ENCODE results near the gene KLHDC7B.

KLHDC7B gene

GRCh38 chr22:50574383-50574755 lies 28.7 kb downstream of the KLHDC7B start:
- no peak for DNase-seq

DNA sequence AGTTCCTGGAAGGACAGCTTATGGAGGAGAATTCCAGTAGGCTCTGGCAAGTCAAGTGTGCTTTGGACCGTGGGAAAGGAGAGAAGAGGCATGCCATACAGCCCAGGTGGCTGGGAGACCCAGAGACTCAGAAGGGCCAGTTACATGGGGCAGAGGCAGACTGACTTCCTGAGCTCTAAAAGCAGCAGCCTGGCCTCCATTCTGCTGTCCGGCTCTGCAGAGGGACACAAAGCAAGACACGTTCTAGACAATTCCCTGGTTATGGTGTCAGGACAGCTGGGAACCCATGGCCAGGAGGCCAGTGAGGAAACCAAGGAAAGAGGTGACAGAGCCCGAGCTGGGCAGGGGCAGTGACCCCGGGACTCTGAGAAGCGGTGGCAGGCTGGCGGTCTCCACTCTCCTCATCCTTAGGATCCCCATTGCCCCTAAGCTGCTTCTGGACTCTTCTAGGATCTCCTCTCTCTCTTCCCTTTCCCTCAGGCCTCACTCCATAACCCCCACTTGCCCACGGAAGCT lies 29.8 kb downstream of the KLHDC7B start:
- DNase-seq, result no peak

GRCh38 chr22:50576070-50576469 lies 30.4 kb downstream of the KLHDC7B start:
- DNase-seq, result no peak

- no peak for DNase-seq
Measured at GRCh38 chr22:50576806-50577696, 31.4 kb downstream of the KLHDC7B start.

- DNase-seq, result no peak
Measured at GRCh38 chr22:50577697-50577986, 31.9 kb downstream of the KLHDC7B start.

DNA sequence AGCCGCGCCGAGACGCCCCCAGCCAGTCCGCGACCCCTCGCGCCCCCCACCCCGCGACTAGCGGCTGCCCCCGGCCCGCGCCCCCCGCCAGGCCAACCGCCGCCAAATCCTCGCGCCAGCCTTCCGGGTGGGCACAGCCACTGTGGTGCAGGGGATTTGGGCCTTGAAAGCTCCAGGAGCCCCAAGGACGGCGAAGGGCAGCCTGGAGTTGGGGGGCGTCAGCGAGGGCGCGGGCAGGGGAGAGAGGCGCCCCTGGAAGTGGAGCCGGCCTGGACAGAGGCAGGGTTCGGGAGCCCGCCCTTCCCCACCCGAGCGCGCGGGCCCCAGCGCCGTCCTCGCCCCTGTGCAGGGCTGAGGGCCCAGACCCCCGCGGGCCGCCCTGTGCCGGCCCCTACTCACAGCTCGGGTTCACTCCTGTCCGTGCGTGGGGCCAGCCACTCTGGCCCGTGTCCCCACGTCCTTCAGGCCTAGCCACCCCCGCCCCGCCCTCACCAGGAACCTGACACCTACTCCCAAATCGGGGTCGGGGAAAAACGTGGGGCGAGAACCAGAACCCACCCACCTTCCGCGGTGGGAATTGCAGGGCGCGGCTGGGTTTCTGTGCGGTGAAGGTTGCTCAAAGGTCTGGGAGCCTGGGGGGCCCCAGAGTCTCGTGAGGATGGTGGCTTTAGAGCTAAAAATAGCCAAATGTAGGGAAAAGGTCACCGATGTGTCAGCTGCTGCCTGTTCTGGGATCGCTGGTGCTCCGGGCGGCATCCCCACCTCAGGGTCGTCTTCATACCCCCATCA lies 32.5 kb downstream of the KLHDC7B start, which contains the start of gene CPT1B:
Gene CPT1B, minus strand, starts transcription at position 441 of the 789 bp plus-strand sequence. CDS start 512 bp downstream, outside the sequence.
- DNase-seq, result no peak

- no peak for DNase-seq
Measured at GRCh38 chr22:50578776-50579310, 33.1 kb downstream of the KLHDC7B start.

DNA sequence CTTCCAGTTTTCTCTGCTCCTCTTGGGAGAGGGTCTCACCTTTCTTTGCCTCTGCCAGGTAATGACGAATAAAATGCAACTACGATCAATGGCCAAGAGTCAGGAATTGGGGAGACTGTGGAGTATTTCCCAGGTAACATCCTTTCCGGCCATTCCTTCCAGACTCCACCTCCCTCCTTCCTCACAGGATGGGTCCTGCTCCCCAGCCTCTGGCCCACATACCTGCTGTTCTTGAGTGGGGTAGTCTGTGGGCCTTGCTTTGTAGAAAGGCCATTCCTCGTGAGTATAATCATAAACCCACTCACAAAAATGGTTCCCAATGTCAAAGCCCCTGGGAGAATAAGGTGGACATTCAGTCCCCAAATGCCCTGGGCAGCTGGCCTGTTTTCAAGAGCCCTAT lies 34.1 kb downstream of the KLHDC7B start:
- no peak for DNase-seq

GRCh38 chr22:50581031-50581949 lies 35.6 kb downstream of the KLHDC7B start:
- no peak for DNase-seq

DNA sequence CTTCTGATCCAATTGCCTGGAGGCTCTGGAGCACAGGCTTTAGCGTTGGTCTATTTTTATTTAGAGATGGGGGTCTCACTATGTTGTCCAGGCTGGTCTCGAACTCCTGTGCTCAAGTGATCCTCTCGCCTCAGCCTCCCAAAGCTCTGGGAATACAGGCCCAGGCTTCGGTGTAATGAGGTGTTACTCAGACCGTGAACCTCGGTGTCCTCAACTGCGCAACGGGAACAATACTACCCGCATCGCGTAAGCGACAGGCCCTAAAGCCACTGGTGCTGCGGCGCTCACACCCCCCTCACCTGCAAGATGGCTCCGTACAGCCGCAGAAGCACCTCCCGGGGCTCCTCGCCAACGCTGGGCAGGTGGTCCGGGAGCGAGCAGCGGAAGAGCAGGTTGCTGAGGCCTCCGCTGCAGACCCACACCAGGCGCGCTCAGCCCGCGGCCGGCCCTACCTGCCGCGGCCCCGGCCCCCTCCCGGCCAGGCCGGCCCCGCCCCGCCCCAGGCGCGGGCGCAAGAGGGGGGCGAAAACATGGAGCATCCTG lies 36.3 kb downstream of the KLHDC7B start:
- DNase-seq, result peak; percentile 5

- DNase-seq, result peak; percentile 92
Measured at GRCh38 chr22:50582493-50583293, 37.0 kb downstream of the KLHDC7B start, which contains the start of gene CHKB. TSS of gene CHKB (minus strand) at chr22:50582849. CDS start at chr22:50582781, 68 bp downstream.

DNA sequence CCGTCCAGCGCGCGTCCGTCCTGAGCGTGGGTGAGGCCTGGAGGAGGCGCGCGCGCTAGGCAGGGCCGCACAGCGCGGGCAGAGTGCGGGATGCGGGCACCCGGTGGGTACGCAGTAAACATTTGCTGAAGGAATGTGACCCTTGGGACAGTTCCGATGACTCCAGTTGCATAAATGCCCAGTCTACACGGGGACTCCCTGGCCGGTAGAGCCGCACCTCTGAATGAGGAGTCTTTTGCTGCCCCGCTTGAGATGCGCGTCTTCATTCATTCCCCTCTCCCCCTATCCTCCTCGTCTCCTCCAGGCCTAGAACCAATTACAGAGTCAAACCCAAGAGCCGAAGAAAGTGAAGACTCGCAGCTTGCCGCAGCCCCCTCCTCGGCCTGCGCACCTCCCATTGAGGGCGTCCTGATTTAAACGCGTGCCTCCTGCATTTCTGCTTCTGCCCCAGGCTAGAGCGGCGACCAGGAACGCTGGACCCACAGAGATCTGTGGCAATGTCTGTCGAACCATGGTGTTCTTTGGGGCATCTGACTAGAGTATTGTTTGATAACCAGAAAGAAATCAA lies 37.7 kb downstream of the KLHDC7B start:
- DNase-seq, result no peak

DNA sequence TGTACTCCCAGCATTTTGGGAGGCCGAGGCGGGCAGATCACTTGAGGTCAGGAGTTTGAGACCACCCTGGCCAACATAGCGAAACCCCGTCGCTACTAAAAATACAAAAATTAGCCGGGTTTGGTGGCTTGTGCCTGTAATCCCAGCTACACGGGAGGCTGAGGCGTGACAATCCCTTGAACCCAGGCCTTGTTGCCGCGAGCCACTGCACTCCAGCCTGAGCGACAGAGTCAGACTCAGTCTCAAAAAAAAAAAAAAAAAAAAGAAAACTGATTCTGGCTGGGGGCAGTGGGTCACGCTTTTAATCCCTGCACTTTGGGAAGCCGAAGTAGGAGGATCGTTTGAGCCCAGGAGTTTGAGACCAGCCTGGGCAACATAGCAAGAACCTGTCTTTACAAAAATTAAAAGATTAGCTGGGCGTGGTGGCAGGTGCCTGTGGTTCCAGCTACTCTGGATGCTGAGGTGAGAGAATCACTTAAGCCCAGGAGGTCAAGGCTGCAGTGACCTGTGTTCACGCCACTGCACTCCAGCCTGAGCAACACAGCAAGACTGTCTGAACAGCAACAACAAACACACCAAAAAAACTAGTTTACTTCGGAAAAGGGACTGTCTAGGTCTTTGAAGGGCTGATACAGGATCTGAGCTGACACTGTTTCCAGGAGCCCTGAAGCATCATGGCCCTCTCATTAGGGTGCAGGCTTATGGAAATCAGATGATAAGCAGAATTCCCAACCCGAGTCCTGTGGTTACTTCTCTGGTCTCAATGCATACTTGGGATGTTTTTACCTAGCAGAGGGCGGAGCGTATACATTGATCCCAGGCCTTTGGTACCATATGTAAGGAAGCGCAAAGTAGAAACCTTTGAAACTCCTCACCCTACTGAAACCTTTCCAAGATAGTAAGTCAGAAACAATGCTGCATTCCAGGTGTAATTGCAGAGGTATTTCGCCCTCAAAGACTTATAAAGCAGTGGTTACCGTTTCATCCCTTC lies 38.7 kb downstream of the KLHDC7B start:
- no peak for DNase-seq

- DNase-seq, result no peak
Measured at GRCh38 chr22:50585238-50585637, 39.5 kb downstream of the KLHDC7B start.

- DNase-seq, result no peak
Measured at GRCh38 chr22:50585781-50586180, 40.1 kb downstream of the KLHDC7B start.

GRCh38 chr22:50586416-50586815 lies 40.7 kb downstream of the KLHDC7B start:
- DNase-seq, result no peak

DNA sequence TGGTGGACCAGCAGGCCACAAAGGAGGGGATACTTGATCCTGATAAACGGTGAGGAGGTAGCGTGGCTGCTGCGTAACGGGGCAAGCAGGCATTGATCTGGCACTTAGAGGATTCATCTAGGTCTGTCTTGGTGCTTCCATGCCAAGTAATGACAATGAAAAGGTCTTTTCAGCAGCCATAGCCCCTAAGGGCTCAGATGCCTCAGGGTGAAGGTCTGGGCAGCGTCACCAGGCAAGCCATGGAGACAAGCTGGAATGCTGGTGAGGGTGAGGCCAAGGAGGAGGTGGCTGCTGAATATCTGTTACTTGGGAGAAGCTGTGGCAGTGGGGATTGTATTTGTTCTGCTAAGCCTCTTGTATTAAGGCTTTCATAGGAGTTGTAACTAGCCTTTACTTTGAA lies 41.7 kb downstream of the KLHDC7B start:
- no peak for DNase-seq

GRCh38 chr22:50595189-50595588 lies 49.5 kb downstream of the KLHDC7B start:
- no peak for DNase-seq

GRCh38 chr22:50597097-50597496 lies 51.4 kb downstream of the KLHDC7B start:
- DNase-seq, result no peak
